Motor neuron (in vitro differentiated cells): ENCODE measurements around the gene SEM1. TPM values are rescaled to one million over a fixed set of nuclear protein-coding genes. Genes with fewer than 3 reads are reported as not detected.
A peak's percentile ranks its signal among the peaks of the same experiment; 100 is the strongest.
"Not testable (repeated sequence)": the region's sequence is repeated elsewhere in the genome, so short reads cannot be mapped to it uniquely, and the experiment has no call there.

Experiments used
- ATAC-seq, 8 experiments: fragments of 200-7000 bp; cut with Tn5 transposase; replicated peaks in 6 of 8; 2 replicates each; pipeline ENCODE4 v1.8.0; 2021; ENCODE audit warnings: mild to moderate bottlenecking in 8 of 8, moderate library complexity in 8 of 8
- H3K27ac ChIP-seq, 2 donors: fragments of 250-450 bp; sonication (Bioruptor Pico); 2 replicates each; pipeline ENCODE4 v1.9.0; 2021; ENCODE audit warnings: antibody characterized with exemption in 2 of 2, mild to moderate bottlenecking in 2 of 2, moderate library complexity in 1 of 2
- H3K4me1 ChIP-seq, 2 donors: fragments of 250-450 bp; sonication (Bioruptor Pico); replicated peaks in 1 of 2; 2 replicates each; pipeline ENCODE4 v1.6.1; 2021; ENCODE audit warnings: antibody characterized with exemption in 2 of 2, mild to moderate bottlenecking in 2 of 2, moderate library complexity in 1 of 2
- H3K4me3 ChIP-seq, 5 donors: fragments of 250-450 bp; sonication (Bioruptor Pico); 2 replicates each; pipeline ENCODE4 v1.9.0; 2021; ENCODE audit warnings: antibody characterized with exemption in 5 of 5, mild to moderate bottlenecking in 5 of 5, moderate library complexity in 4 of 5
- WGBS, 10 experiments: fragments of 450-650 bp; shearing (Covaris generic); methylation state at CpG; one replicate each; pipeline ENCODE4 v1.0.0; 2022; 5-methylcytosine and 5-hydroxymethylcytosine counted together
- in situ Hi-C, 9 experiments: fragments of 400-800 bp; cut with MboI; loops; one replicate each; pipeline ENCODE4 v1.15.0; 2021; ENCODE audit warnings: low sequenced_read_pairs in 9 of 9, low pct_unique_long_range_greater_than_20kb in 2 of 9; ENCODE audit not compliant: unreplicated experiment in 9 of 9
- total RNA-seq, 8 experiments: library from RNA; unstranded; fragments of 300-600 nt; gene quantifications; 2 replicates each; pipeline versions ENCODE4 v1.2.3 to v1.2.4, GENCODE V29; 2022

The SEM1 gene
- total RNA-seq, 8 experiments from 2014 or later = 85.8 to 259 (median 217) TPM

- in situ Hi-C loops = no loop called here
- Histone ChIP-seq H3K27ac (no peak overlapping the region), H3K4me3 (no peak overlapping the region), H3K4me1 (no peaks in the 10 kb centered on the region)
- WGBS, 10 experiments = 80 to 100% (median 90%) methylated on average over 1 to 8 of the region's 8 CpGs; no CpG with 5 or more reads in 4 of the 10 experiments
- ATAC-seq = no peak
Measured at GRCh38 chr7:96648784-96649183, 60.9 kb downstream of the SEM1 start.

GRCh38 chr7:96647733-96648132 lies 61.9 kb downstream of the SEM1 start:
- Histone ChIP-seq H3K27ac (no peak overlapping the region), H3K4me3 (no peak overlapping the region), H3K4me1 (no peaks in the 10 kb centered on the region)
- in situ Hi-C loops = no loop called here
- ATAC-seq = peak in 4 of 8 experiments; percentile 8 to 88 (median 79)
- WGBS, 10 experiments = 3 to 75% (median 35%) methylated on average over 2 to 3 of the region's 3 CpGs; no CpG with 5 or more reads in 1 of the 10 experiments

- no peak overlapping the region for H3K4me3 ChIP-seq
- no peak for ATAC-seq
- in situ Hi-C loops = no loop called here
- H3K4me1 ChIP-seq = no peaks in the 10 kb centered on the region
- 73 to 100% (median 89%) methylated on average over 2 to 3 of the region's 3 CpGs; no CpG with 5 or more reads in 2 of the 10 experiments for WGBS, 10 experiments
- H3K27ac ChIP-seq = no peak overlapping the region
Measured at GRCh38 chr7:96645084-96645483, 64.6 kb downstream of the SEM1 start.

GRCh38 chr7:96643436-96643835 lies 66.2 kb downstream of the SEM1 start:
- ATAC-seq, H3K27ac ChIP-seq, H3K4me3 ChIP-seq, in situ Hi-C loops, H3K4me1 ChIP-seq: not testable (repeated sequence)
- WGBS, 10 experiments = 56 to 100% (median 87%) methylated on average over 1 to 3 of the region's 4 CpGs; no CpG with 5 or more reads in 2 of the 10 experiments

- in situ Hi-C loops = no loop called here
- WGBS, 10 experiments = 33 to 100% (median 72%) methylated on average over 1 to 2 of the region's 2 CpGs; no CpG with 5 or more reads in 2 of the 10 experiments
- Histone ChIP-seq H3K4me3 (no peak overlapping the region), H3K27ac (no peak overlapping the region), H3K4me1 (peaks cover 6 to 17% of the 10 kb centered on the region in 2 donors)
- ATAC-seq = no peak
Measured at GRCh38 chr7:96640054-96640453, 69.6 kb downstream of the SEM1 start.
